A673 (cell line): Measurements from ENCODE around the gene PLD1.

Experiments used
- EZH2 ChIP-seq: fragments of 200-600 bp; sonication (generic); IDR thresholded peaks from 2 replicates; pipeline ENCODE4 v1.6.1; 2017; ENCODE audit warnings: borderline replicate concordance, low read depth, mild to moderate bottlenecking, mixed read lengths, antibody characterized with exemption, low read length; ENCODE audit not compliant: poor library complexity, severe bottlenecking
- TF ChIP-seq, protein P1 (sequence below): fragments of 300-800, 200-600 bp; sonication (generic); conservative IDR thresholded peaks from 2 replicates; pipeline ENCODE4 v1.5.1; 2017; ENCODE audit warnings: low read depth, mild to moderate bottlenecking, antibody characterized with exemption, low read length, moderate library complexity, mixed read lengths

DNA sequence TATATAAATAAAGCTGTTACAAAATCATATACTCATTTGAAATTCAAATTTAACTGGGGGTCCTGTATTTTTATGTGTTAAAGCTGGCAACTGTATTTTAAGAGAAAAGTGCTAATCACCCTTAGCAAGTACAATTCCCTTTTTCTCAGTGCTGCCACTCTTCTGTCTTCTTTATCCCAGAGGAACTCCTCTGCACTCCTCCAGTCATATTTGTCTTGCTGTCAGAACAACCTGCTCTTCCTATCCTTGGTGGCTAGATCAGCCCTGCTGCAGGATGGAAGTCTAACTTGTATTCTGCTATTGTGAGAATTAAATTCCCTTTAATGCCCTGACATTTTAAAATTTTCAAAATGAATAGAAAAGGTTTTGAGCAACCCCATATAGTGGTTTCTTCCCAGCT, 226.2 kb downstream of the PLD1 start:
- TF ChIP-seq, protein P1, sequence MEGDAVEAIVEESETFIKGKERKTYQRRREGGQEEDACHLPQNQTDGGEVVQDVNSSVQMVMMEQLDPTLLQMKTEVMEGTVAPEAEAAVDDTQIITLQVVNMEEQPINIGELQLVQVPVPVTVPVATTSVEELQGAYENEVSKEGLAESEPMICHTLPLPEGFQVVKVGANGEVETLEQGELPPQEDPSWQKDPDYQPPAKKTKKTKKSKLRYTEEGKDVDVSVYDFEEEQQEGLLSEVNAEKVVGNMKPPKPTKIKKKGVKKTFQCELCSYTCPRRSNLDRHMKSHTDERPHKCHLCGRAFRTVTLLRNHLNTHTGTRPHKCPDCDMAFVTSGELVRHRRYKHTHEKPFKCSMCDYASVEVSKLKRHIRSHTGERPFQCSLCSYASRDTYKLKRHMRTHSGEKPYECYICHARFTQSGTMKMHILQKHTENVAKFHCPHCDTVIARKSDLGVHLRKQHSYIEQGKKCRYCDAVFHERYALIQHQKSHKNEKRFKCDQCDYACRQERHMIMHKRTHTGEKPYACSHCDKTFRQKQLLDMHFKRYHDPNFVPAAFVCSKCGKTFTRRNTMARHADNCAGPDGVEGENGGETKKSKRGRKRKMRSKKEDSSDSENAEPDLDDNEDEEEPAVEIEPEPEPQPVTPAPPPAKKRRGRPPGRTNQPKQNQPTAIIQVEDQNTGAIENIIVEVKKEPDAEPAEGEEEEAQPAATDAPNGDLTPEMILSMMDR, result no peak
- TF ChIP-seq EZH2, result no peak
